ENCODE results near the gene GPR162. TPM values are rescaled to one million over a fixed set of nuclear protein-coding genes. Genes with fewer than 3 reads are reported as not detected.
"Not testable (repeated sequence)": the region's sequence is repeated elsewhere in the genome, so short reads cannot be mapped to it uniquely, and the experiment has no call there.

Gene GPR162
- total RNA-seq, 1 experiment from 2014 or later = 6.1 TPM

- Histone ChIP-seq H3K79me2 (ENCODE audit: insufficient read depth, low read length) (peaks cover 5% of the 10 kb centered on the region; the same call in 1 of the 2 replicates), H2BK5ac (ENCODE audit: insufficient read length, low read length) (no peak overlapping the region), H2BK20ac (ENCODE audit: low read depth, low read length, poor library complexity, severe bottlenecking) (no peak overlapping the region), H3K4ac (ENCODE audit: low read depth, low read length) (no peak overlapping the region), H4K8ac (replicated peaks; ENCODE audit: insufficient read length, low read depth, low read length) (no peak overlapping the region), H4K91ac (ENCODE audit: insufficient read length, low read depth, low read length) (no peak overlapping the region), H3K4me1 (ENCODE audit: insufficient read depth, low read length) (no peaks in the 10 kb centered on the region; the same call in 1 of the 2 replicates), H4K20me1 (ENCODE audit: control insufficient read depth, insufficient read depth, insufficient read length) (no peaks in the 10 kb centered on the region), H2AK5ac (ENCODE audit: insufficient read length, low read length) (no peak overlapping the region), H3K56ac (ENCODE audit: insufficient read length, low read depth, low read length) (no peak overlapping the region), H2AFZ (ENCODE audit: low read length) (no peak overlapping the region), H3K9me3 (ENCODE audit: control insufficient read depth, low read depth, low read length) (no peaks in the 10 kb centered on the region), H3K27me3 (ENCODE audit: insufficient read depth, low read length) (no peaks in the 10 kb centered on the region), H3K27ac (ENCODE audit: insufficient read length, low read depth, low read length) (no peak overlapping the region), H2BK12ac (ENCODE audit: insufficient read length, low read depth, low read length) (no peak overlapping the region), H3K23me2 (ENCODE audit: insufficient read length, low read depth, low read length, poor library complexity, severe bottlenecking) (peaks cover 9% of the 10 kb centered on the region), H3K23ac (ENCODE audit: insufficient read length, low read depth, low read length) (no peak overlapping the region), H3K14ac (ENCODE audit: insufficient read depth, low read length) (no peak overlapping the region), H2BK15ac (ENCODE audit: low read depth, low read length) (no peak overlapping the region), H3K9ac (ENCODE audit: extremely low read depth, insufficient read length, low read length) (no peak overlapping the region), H3K18ac (ENCODE audit: insufficient read length, low read depth, low read length) (no peak overlapping the region), H4K5ac (ENCODE audit: insufficient read length, low read depth, low read length) (no peak overlapping the region), H3K4me2 (ENCODE audit: insufficient read depth, insufficient read length, low read length) (no peak overlapping the region), H3T11ph (ENCODE audit: low read length) (no peak overlapping the region), H2BK120ac (ENCODE audit: low read depth, low read length, poor library complexity, severe bottlenecking) (no peak overlapping the region), H3K79me1 (ENCODE audit: insufficient read depth, low read depth, low read length, poor library complexity, severe bottlenecking) (no peaks in the 10 kb centered on the region)
- DNase-seq = no peak
- no peak for TF ChIP-seq CTCF (conservative IDR thresholded peaks at IDR 0.05)
- Mint-ChIP-seq H3K9me3 (no peaks in the 10 kb centered on the region; a peak in 1 of 5 replicates), H3K27me3 (ENCODE audit: low read depth) (no peaks in the 10 kb centered on the region), H3K27ac (no peak overlapping the region; a peak in 1 of 7 replicates), H3K4me3 (no peak overlapping the region; a peak in 1 of 5 replicates), H3K36me3 (ENCODE audit: insufficient read depth in 1 of 3, low read depth in 3 of 3) (peaks cover 50 to 78% (median 71%) of the 10 kb centered on the region in 3 experiments), H3K4me1 (peaks cover 19 to 22% of the 10 kb centered on the region in 2 experiments)
- WGBS (ENCODE audit: extremely low coverage, insufficient read length, low lambda C conversion rate) = no CpG with 5 or more reads among the region's 16 CpGs
Observed at GRCh38 chr12:6863586-6864321, 42.1 kb downstream of the GPR162 start.

- not testable (repeated sequence) for H2BK15ac ChIP-seq (ENCODE audit: low read depth, low read length); H3K27ac ChIP-seq (ENCODE audit: insufficient read length, low read depth, low read length); H4K8ac ChIP-seq (replicated peaks; ENCODE audit: insufficient read length, low read depth, low read length); H3K23me2 ChIP-seq (ENCODE audit: insufficient read length, low read depth, low read length, poor library complexity, severe bottlenecking); H2BK12ac ChIP-seq (ENCODE audit: insufficient read length, low read depth, low read length); H2BK120ac ChIP-seq (ENCODE audit: low read depth, low read length, poor library complexity, severe bottlenecking); DNase-seq; H2BK20ac ChIP-seq (ENCODE audit: low read depth, low read length, poor library complexity, severe bottlenecking); H3K56ac ChIP-seq (ENCODE audit: insufficient read length, low read depth, low read length); H3K23ac ChIP-seq (ENCODE audit: insufficient read length, low read depth, low read length); H2AK5ac ChIP-seq (ENCODE audit: insufficient read length, low read length); H4K5ac ChIP-seq (ENCODE audit: insufficient read length, low read depth, low read length); H3T11ph ChIP-seq (ENCODE audit: low read length); H4K20me1 ChIP-seq (ENCODE audit: control insufficient read depth, insufficient read depth, insufficient read length); H3K4ac ChIP-seq (ENCODE audit: low read depth, low read length); H3K9me3 ChIP-seq (ENCODE audit: control insufficient read depth, low read depth, low read length); H2BK5ac ChIP-seq (ENCODE audit: insufficient read length, low read length); H3K79me2 ChIP-seq (ENCODE audit: insufficient read depth, low read length); H2AFZ ChIP-seq (ENCODE audit: low read length); H4K91ac ChIP-seq (ENCODE audit: insufficient read length, low read depth, low read length); H3K79me1 ChIP-seq (ENCODE audit: insufficient read depth, low read depth, low read length, poor library complexity, severe bottlenecking); H3K4me2 ChIP-seq (ENCODE audit: insufficient read depth, insufficient read length, low read length); H3K18ac ChIP-seq (ENCODE audit: insufficient read length, low read depth, low read length); H3K9ac ChIP-seq (ENCODE audit: extremely low read depth, insufficient read length, low read length); H3K14ac ChIP-seq (ENCODE audit: insufficient read depth, low read length); H3K27me3 Mint-ChIP-seq (ENCODE audit: low read depth); H3K27ac Mint-ChIP-seq; H3K4me1 ChIP-seq (ENCODE audit: insufficient read depth, low read length); H3K9me3 Mint-ChIP-seq; H3K27me3 ChIP-seq (ENCODE audit: insufficient read depth, low read length)
- no CpG with 5 or more reads among the region's 5 CpGs for WGBS (ENCODE audit: extremely low coverage, insufficient read length, low lambda C conversion rate)
- peak overlapping the region in 1 of 2 experiments; percentile 58; a peak in 2 of 5 replicates for H3K4me3 Mint-ChIP-seq
- peaks cover 56 to 79% (median 74%) of the 10 kb centered on the region in 3 experiments for H3K36me3 Mint-ChIP-seq (ENCODE audit: insufficient read depth in 1 of 3, low read depth in 3 of 3)
- H3K4me1 Mint-ChIP-seq = peaks cover 31 to 36% of the 10 kb centered on the region in 2 experiments
Observed at GRCh38 chr12:6865307-6865706, 43.7 kb downstream of the GPR162 start.
